Cerebellar cortex (tissue), 1 donor: ENCODE results near the gene TOR1B.

Source experiments
- DNase-seq: peaks from one replicate; pipeline ENCODE4 v3.0.0-alpha.2; 2015; ENCODE audit warnings: low spot score

The TOR1B gene

DNA sequence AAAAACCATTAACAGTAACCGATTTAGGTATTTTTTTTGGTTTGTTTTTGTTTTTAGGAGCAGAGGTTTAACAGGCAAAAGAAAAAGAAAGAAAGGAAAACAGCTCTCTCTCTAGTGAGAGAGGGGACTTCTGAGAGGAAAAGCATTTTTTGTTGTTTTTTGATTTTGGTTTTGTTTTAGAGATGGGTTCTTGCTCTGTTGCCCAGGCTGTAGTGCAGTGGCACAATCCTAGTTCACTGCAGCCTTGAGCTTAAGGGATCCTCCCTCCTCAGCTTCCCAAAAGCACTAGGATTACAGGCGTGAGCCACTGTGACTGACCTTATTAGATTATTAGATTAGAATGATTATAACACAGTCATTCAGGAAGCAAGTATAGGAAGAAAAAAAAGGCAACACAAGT, 42.4 kb downstream of the TOR1B start:
- no peak for DNase-seq

DNA sequence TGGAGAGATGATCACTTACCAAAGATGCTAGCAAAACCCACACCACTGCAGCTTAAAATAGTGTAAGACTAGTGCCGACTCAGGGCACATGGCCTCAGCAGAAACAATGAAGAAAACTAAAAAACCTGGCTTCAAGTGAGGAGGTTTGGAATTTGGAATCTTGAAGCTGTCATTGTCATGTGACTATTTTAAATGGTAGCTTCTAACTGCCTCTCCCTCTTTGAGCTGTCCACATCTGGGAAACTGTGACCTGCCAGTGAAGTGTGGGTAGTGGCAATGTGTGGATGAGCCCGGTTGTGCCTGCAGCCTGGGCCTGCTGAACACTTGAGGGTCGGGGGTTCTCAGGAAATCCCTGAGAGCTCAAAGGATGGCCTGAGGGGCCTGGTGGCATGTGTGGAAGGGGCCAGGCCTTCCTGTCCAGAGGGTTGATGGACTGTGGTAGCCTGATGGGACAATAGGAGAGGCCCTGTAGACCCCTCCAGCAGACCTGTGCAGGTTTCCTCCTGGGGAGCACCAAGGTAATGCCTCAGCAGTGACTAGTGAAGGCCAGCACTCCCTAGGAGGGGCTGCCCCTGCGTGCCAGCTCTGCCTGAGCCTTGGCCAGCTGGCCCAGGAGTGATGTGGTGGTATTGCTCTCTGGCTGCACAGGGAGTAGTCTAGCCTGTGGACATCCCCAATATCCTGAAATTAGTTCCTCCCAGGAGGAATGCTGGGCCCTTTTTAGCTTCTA, 45.9 kb downstream of the TOR1B start:
- DNase-seq: no peak

DNA sequence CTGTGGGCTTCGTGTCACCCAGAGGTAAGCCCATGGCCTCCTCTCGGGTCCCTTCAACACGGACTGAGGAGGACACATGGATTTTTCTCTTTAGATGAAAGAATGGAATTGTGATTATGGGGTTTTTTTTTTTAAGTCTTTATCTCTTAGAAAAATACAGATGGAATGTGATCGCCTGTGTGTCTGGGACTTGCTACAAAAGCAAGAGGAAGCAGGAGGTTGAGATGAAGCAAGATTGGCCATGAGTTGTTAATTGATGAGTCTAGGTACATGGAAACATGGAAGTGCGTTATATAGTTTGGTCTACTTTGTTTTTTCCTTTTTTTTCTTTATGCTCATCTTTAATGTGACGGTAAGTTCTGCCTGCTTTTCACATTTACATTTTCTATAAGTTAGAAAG, 46.9 kb downstream of the TOR1B start:
- DNase-seq: no peak

DNA sequence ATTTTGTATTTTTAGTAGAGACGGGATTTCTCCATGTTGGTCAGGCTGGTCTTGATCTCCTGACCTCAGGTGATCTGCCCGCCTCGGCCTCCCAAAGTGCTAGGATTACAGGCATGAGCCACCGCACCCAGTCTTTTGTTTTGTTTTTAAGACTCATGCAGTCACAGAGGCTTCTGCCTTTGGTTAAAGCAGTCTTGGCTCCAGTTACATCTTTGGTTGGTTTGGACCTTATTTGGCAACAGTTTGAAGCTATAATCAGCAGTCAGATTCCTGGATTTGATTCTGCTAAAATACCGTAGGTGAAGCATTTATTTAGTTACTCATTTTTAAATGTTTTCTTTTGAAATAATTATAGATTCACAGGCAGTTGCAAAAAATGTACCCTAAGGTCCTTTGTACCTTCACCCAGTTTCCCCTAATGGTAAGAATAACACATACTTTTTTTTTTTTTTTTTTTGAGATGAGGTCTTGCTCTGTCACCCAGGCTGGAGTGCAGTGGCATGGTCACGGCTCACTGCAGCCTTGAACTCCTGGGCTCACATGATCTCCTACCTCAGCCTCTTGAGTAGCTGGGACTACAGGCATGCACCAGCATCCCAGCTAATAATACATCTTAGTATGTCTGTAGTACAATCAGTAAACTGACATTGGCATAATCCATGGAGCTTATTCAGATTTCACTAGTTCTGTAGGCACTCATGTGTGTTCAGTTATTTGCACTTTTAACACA, 48.0 kb downstream of the TOR1B start:
- no peak for DNase-seq

DNA sequence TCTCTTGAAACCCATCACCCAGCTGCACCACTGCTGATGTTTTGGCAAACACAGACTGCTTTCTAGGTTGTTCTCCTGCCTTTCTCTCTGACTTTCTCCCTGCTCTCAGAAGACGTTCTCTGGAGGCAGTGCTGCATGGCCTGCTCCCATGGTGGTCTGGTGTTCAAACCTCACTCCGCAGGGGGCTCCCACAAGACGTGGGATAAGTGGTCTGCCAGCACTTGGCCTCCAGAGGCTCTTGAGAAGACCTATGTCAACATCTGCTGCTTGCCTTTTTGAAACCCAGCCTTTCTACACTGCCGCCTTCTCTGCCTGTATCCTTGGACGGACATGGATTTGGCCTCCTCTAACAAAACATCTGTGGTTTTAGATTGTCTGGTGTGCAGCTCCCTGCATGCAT, 48.8 kb downstream of the TOR1B start:
- no peak for DNase-seq

DNA sequence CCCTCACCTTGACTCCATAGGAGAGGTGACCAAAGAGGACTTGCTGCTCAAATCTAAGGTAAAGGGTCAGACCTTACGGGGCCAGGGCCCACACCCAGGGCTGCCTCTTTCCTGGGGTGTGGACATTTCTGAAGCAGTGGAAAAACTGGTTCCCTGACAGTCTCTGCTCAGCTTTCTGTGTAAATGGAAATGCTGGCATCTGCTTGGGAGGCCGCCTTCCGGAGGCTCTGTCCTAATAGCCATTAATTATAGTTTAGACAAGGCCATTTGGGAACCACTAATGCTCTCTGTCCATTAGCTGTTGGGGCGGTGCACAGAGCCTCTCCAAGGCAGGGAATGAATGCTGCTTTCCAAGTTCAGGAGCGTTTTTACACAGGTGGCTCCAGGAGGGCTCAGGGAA, 49.6 kb downstream of the TOR1B start:
- DNase-seq: no peak

DNA sequence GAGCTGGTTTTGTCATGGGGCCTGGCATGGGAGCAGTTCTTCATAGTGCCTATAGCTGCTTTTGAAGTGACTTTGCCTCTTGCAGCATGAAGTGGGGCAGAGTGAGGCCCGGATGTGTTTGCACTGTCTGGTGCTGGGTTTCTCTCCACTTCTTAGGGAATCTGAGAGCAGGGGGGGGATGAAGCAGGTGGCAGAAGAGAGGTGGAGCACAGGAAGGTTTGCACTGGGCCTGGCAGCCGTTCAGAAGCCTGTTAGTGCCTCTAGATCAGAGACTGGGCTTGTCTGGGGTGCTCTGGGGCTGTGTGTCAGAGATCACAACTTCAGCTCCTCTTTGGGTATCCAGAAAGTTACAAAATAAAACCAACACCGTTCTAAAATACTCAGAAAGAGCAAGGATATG, 50.6 kb downstream of the TOR1B start:
- no peak for DNase-seq

DNA sequence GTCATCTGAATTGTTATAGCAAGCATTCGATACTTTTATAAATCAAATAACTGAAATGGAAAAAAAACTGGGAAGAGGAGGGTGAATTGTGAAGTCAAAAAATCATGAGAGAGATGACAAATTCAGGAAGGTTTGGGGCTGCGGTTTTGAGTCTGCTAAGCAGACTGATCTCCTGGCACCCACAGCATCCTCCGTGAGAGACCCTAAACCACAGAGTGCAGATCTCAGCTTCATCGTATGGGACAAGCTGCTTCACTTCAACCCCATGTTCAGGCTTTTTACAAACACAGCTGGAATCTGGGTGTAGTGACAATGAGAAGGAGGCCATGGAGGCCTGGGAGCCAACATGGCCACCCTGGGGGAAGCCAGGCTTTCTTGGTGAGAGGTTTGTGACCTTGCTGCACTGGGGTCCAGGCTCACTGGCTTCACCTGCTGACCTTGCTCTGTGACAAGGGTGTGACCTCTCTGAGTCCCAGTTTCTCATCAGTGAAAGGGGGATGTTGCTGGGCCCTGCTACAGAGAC, 51.7 kb downstream of the TOR1B start:
- no peak for DNase-seq

DNA sequence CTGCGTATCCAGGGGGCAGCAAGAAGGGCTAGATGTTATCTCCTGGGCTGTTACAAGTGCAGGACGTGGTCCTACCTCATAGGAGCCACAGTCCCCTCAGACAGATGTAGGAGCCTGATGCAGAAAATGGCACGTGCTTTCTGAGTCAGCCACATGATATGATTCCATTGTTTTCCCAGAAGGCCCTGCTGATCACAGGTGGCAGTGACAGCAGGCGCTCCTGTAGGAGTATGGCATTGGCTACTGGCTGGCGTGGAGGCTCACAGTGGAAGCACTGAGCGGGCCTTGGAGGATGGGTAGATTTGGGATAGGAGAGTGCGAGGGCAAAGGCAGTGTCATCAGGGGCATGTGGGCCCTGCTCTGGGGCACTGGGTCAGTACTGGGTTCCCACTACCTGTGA, 54.2 kb downstream of the TOR1B start:
- DNase-seq: no peak

DNA sequence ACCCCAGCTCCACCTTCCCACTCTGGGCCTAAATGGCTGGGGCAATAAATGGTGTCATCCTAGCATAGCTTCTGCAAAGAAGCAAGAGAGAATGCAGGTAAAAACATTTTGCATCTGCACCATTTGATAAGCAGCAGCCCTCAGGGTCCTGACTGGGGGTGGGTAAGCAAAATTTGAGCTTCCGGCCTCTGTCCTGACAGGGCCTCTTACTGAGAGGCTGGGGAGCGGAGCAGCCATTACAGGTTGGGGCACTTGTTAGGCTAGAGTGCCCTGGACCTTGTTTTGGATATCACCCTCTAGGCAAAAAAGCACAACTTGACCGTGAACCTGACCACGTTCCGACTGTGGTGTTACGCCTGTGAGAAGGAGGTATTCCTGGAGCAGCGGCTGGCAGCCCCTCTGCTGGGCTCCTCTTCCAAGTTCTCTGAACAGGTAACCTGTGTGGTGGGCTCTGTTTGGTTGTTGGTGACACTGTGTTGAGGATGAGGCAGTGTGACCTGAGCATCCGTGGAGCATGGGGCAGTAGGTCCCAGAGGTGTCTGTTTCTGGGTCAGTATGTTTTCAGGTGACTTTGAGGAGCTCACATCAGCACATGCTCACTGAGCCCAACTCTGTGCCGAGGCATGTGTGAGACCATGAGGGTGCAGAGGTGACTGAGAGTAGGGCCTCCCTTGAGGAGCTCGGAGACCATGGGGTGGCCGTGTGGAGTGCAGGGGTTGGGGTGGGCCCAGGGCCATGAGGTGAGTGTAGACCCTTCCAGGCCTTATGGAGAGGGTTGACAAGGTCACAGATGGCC, 55.4 kb downstream of the TOR1B start:
- no peak for DNase-seq
